Activated naive CD8-positive, alpha-beta T cell treated with anti-CD3 and anti-CD28 coated beads, Interleukin-2, amount 50 U/mL, for 16 hours (primary cell): ENCODE results near the gene MYOG.

Experiments used
- DNase-seq: peaks from one replicate; pipeline ENCODE4 v3.0.0-alpha.2; 2020; ENCODE audit warnings: low read depth, low spot score

The MYOG gene

GRCh38 chr1:203117611-203118575 is 32.1 kb upstream of the MYOG start:
- no peak for DNase-seq

GRCh38 chr1:203116091-203116820 is 30.4 kb upstream of the MYOG start:
- no peak for DNase-seq

GRCh38 chr1:203114202-203114601 is 28.4 kb upstream of the MYOG start:
- DNase-seq, result no peak

GRCh38 chr1:203113308-203113707 is 27.5 kb upstream of the MYOG start:
- no peak for DNase-seq

GRCh38 chr1:203112475-203112874 is 26.7 kb upstream of the MYOG start:
- DNase-seq, result no peak

GRCh38 chr1:203104789-203105390 is 19.1 kb upstream of the MYOG start:
- DNase-seq, result no peak

- no peak for DNase-seq
These were observed 18.1 kb upstream of the MYOG start for GRCh38 chr1:203103829-203104495.

GRCh38 chr1:203103216-203103615 is 17.4 kb upstream of the MYOG start:
- DNase-seq, result no peak

- DNase-seq, result no peak
These were observed 16.2 kb upstream of the MYOG start for GRCh38 chr1:203101813-203102634.

- no peak for DNase-seq
These were observed 14.7 kb upstream of the MYOG start for GRCh38 chr1:203100516-203100869.

GRCh38 chr1:203099805-203100515 is 14.1 kb upstream of the MYOG start:
- DNase-seq, result no peak

GRCh38 chr1:203098914-203099520 is 13.2 kb upstream of the MYOG start:
- no peak for DNase-seq

- no peak for DNase-seq
These were observed 12.6 kb upstream of the MYOG start for GRCh38 chr1:203098445-203098844.

- no peak for DNase-seq
These were observed 11.2 kb upstream of the MYOG start for GRCh38 chr1:203097001-203097400.

- DNase-seq, result no peak
These were observed 10.8 kb upstream of the MYOG start for GRCh38 chr1:203096566-203096965.

GRCh38 chr1:203095061-203095690 is 9.4 kb upstream of the MYOG start:
- DNase-seq, result no peak

- DNase-seq, result no peak
These were observed 8.1 kb upstream of the MYOG start for GRCh38 chr1:203093754-203094410.

- no peak for DNase-seq
These were observed 6.0 kb upstream of the MYOG start for GRCh38 chr1:203091761-203092330.

GRCh38 chr1:203091199-203091477 is 5.3 kb upstream of the MYOG start:
- no peak for DNase-seq
